ENCODE data around the gene KLK12. TPM values are rescaled to one million over a fixed set of nuclear protein-coding genes. Genes with fewer than 3 reads are reported as not detected.

KLK12 gene
- total RNA-seq, 1 donor from 2014 or later, result not detected

- DNase-seq (ENCODE audit: low spot score), result no peak
These were observed 12.2 kb upstream of the KLK12 start for GRCh38 chr19:51047031-51047335.

DNA sequence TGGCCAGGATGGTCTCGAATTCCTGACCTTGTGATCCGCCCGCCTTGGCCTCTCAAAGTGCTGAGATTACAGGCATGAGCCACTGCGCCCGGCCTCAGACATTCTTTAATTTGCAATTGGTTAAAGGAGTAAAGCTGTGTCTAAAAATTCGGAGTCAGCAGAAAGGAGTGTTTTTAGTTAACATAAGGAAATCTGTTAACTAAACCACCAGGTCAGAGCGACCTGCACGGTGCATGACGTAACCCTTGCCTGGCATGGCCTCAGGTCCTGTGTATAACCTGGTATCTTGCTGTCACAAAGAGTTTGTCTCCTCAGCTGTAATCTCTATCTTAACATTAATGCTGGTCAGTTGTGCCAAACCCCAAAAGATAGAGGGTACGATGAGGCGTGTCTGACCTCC is 9.5 kb upstream of the KLK12 start:
- DNase-seq (ENCODE audit: low spot score), result no peak

DNA sequence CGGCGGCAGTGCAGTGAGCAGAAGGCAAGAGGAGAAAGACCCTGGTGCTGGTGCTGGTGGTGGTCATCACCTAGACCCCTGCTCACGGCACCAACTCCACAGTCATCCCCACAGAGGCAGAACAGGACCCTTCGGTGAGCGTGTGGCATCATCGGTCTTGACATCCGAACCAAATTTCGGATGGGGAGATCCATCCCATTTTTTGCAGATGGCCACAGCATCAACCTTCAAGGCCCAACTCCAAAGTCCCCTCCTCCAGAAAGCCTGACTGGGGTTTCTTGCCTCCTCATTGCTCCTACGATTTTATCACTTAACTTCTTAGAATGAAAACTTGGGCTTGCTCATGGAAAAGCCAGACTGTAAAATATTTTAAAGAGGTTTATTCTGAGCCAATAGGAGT is 8.7 kb upstream of the KLK12 start:
- DNase-seq (ENCODE audit: low spot score), result no peak

DNA sequence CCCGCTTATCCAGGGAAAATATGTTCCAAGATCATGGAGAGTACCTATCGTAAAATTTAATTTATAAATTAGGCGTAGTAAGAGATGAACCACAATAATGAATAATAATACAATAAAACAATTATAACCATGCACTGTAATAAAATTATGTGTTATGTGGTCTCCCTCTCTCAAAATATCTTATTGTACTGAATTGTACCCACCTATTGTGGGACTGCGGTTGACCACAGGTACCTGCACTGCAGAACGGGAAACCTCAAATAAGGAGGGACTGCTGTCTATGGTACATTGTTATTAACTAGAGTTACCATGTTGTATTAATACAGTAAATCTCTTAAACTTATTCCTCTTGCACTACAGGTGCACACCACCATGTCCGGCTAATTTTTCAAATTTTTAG is 5.3 kb upstream of the KLK12 start:
- no peak for DNase-seq (ENCODE audit: low spot score)

DNA sequence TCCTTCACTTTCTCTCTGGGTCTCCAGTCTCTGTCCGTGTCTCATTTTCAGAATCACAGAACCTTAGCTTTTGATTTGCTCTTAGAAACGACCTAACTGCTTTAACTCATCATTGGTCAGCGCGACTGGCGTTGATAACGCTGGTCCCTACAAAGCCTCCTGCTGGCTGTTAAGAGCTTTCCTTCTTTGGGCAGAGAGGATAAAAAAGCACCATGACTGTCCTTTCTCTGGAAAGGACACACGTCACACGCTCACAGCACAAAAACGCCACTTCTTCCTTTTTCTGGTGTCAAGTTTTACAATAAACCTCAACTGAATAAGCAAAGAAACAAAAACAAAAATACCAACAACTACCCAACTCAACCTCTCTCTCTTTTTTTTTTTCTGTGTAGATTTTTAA is 1.7 kb upstream of the KLK12 start:
- no peak for DNase-seq (ENCODE audit: low spot score)

DNA sequence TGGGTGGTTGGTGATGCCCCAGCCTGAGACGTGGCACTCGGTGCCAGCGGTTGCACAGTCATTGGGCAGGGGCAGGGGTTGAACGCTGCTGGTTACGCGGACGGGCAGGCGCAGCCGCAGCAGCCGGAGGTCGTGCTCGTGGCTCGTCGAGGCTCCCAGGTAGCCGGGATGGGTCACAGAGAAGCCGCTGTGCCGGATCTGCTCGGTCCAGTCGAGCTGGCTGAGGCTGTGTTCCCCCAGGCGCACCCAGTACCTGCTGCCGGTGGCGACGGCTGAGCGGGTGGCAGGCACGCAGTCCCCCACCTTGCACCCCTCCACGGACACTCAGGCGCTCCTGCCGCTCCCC is 2.9 kb downstream of the KLK12 start:
- no peak for DNase-seq (ENCODE audit: low spot score)

DNA sequence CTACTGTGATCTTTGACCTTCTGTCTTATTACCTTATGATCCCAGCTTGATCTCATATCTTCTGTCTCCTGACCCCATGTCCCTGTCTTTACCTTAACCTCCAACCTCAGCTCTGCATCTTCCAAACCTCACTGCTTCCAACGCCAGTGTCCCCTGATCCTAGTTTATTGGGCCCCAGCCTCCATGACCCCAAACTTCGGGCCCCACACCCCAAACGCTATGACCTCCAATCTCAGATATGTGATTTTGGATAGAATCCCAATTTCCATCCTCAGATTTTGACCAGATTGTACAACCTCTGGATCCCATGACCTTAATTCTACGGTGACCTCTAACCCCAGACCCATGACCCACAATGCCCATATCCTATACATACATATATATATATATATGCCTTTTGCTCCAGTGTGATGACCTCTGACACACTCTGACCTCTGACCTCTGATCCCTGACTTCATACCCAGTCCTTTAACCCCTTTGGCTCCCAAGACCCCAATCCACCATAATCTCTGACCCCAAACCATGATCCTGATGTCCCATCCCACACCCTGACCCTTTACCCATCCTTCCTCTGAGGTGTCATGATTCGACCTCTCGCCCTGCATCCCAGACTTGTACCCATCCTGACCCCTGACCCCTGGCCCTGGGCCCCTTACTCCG is 3.5 kb downstream of the KLK12 start:
- DNase-seq (ENCODE audit: low spot score), result no peak

GRCh38 chr19:51030631-51031030 is 4.2 kb downstream of the KLK12 start:
- DNase-seq (ENCODE audit: low spot score), result no peak

- DNase-seq (ENCODE audit: low spot score), result no peak
These were observed 5.1 kb downstream of the KLK12 start for GRCh38 chr19:51029718-51030117.

DNA sequence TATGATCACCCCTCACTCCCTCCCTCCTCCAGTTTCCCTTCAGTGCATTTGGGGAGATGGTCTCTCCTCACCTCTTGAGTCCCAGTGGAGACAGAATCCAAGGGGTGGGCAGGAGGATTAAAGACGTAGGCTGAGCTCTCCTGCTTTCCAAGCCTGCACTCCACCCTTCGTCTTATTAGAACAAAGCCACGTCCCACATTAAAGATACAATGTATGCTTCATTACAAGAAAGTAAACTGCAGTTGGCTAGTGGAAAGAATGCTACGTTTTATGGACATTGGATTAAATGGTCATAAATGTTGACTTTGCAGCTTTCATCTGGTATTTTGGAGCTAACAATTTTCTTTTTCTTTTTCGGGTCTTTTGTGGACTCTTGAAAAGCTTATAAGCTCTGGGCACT is 6.9 kb downstream of the KLK12 start:
- no peak for DNase-seq (ENCODE audit: low spot score)

DNA sequence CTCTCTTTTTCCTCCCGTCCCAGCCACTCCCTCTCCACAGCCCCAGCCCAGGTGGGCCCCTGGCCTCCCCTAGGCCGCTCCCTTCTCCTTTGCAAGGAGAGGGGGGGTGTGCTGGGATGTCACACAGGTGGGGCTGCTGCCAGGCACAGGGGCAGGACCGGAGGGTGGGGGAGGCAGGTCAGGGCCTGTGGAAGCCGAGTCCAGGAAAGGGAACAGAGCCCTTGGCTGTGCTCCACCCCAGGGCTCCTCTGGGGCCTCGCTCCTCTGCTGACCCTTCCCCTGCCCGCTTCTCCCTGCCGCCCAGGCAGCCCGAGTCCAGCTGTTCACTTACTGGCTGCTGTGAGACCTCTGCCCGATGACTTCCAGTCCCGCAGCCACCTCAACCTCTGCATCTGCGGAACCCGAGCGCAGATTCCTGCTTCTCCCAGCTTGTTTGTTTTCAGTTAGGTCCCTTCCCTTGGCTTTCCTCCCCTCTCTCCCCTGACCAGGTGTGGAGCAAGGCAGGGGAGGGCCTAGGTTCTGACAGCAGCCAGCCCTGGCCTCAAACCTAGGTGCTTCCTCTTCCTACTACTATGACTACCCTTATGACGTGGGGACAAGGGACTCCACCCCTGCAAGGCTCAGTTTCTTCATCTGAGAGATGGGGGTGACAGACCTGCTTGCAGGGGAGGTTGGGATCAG is 7.5 kb downstream of the KLK12 start:
- DNase-seq (ENCODE audit: low spot score), result no peak

GRCh38 chr19:51026554-51026831 is 8.3 kb downstream of the KLK12 start, which contains the start of gene KLK11:
Gene KLK11 (minus strand): TSS chr19:51026616. CDS start chr19:51025631, 985 bp downstream.
- no peak for DNase-seq (ENCODE audit: low spot score)

DNA sequence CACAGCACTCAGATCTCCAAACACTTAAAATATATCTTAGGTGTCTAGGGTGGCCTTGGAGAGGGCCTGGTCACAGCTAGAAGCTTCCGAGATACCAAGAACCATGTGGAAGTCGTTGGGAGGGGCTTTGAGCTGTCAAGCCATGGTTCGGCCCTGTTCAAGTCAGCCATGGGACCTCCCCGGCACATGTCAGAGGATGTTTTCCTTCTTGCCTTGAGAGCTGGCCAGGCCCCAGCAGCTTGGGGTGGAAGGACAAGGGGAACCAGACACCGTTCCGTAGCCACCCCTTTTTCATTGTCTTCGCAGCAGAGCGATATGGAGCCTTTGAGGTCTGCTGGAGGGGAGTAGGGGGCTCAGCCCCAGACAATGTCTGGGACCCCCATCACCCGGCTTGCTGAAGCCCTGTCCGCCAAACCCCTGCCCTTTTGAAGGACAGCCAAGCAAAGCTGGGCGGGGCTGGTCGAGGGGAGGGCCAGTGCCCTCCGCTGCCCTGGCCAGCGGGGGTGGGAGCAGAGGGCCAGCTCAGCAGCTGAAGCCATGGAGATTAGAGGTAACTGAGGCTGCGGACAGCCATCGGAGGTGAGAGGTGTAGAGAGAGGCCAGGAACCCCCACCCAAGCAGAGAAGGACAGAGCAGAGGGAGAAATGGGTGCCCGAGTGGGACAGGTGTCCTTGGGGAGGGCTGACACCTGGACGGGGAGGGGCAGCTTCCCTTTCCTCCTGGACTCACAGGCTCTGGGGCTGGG is 8.8 kb downstream of the KLK12 start:
- DNase-seq (ENCODE audit: low spot score), result no peak

DNA sequence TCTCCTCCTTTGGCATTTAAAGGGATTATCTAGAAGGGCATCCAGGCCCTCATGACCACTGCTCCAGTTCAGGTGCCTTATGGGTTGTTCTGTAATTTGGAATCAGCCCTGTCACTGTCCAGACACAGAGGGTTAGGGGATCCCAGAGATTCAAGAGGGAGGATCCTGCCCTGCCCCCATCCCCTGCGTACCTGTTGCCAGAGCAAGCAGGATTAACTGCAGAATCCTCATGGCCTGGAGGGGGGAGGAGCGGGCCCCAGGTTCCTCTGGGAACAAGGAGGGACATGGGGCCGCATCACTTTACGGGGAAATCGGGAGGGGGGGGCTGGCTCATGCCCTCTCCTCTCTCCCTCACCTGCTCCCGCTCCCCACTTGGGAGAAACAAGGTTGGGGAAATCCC is 9.4 kb downstream of the KLK12 start:
- no peak for DNase-seq (ENCODE audit: low spot score)

- no peak for DNase-seq (ENCODE audit: low spot score)
These were observed 9.9 kb downstream of the KLK12 start for GRCh38 chr19:51024924-51025323.

GRCh38 chr19:51023946-51024345 is 10.9 kb downstream of the KLK12 start:
- DNase-seq (ENCODE audit: low spot score), result no peak

- DNase-seq (ENCODE audit: low spot score), result no peak
These were observed 12.3 kb downstream of the KLK12 start for GRCh38 chr19:51022526-51022925.

DNA sequence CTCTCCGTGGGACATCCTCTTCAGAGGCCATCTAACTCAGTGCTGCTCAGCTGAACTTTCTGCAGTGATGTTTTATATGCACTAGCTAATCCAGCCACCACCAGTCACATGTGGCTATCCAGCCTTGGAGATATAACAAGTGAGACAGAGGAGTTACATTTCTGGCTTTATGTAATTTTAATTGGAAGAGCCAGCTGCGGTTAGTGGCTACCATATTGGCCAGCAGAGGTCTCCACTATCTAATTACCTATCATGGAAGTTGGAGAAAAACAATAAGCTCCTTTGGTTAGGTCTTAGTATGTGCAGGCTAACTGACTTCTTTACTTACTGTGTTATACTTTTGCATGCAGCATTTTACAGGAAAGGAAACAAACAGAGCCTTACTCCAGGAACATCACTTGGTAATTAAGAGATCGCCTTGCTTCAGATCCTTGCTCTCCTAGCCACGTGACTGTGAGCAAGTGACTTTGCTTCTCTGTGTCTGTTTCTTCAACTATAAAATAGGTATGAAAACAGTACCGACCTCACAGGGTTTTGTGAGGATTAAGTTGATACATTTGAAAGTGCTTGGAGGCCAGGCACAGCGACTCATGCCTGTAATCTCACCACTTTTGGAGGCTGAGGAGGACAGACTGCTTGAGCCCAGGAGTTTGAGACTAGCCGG is 13.7 kb downstream of the KLK12 start:
- DNase-seq (ENCODE audit: low spot score), result no peak

DNA sequence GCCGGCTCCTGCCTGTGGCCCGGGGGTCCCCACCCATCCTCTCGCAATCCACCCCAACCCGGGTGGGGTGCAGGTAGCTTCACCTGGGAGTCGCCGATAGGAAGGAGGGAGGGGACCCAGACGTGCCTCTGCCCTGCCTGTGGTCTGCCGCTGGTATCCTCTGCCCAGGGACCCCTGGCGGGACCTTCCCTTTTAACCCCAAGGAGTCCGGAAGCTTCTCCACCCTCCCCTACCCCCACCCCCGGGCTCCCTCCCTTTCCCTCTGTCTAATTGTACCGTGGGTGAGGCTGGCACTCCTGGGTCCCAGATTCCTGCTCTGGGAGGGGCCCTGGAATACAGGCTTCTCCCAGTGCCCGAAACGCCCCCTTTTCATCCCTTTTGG is 15.3 kb downstream of the KLK12 start, which contains the start of gene KLK10:
TSS of gene KLK10 (minus strand) at position 166 of the 382 bp plus-strand sequence. CDS start 579 bp downstream, outside the sequence.
- DNase-seq (ENCODE audit: low spot score), result no peak

DNA sequence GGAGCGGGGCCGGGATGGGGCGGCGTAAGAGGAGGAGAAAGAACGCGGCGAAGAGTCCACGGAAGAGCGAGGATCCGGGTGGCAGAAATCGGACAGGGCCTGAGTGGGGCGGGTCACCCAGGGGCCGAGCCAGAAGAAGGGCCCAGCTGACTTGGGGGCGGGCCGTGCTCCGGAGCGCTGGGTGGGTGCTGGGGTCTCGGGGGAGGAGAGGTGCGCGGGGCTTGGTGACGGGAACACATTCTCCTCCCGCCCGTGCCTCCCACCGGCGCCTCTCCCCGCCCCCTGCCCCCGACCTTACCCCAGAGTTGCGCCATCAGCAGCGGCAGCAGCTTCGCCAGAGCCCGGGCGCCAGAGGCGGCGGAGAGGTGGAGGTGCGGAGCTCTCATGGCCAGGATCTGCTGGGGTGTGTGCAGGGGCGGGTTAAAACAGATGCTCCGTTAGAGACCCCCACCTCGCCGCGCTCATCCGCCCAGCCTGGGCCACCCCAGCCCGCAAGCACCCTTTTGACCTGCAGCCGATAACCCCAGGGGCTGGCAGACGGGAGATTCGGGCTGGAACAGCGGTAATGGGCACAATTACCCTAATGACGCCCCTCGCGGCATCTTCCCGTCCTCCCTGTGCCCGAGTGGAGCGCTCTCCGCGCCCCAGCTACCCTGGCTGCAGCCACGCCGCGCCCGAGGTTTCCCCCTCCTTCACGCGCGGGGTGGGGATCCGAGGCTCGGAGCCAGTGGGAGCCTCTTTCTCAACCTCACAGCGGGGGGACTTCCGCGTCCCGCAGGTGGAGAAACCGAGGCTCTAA is 15.9 kb downstream of the KLK12 start:
- DNase-seq (ENCODE audit: low spot score), result no peak

DNA sequence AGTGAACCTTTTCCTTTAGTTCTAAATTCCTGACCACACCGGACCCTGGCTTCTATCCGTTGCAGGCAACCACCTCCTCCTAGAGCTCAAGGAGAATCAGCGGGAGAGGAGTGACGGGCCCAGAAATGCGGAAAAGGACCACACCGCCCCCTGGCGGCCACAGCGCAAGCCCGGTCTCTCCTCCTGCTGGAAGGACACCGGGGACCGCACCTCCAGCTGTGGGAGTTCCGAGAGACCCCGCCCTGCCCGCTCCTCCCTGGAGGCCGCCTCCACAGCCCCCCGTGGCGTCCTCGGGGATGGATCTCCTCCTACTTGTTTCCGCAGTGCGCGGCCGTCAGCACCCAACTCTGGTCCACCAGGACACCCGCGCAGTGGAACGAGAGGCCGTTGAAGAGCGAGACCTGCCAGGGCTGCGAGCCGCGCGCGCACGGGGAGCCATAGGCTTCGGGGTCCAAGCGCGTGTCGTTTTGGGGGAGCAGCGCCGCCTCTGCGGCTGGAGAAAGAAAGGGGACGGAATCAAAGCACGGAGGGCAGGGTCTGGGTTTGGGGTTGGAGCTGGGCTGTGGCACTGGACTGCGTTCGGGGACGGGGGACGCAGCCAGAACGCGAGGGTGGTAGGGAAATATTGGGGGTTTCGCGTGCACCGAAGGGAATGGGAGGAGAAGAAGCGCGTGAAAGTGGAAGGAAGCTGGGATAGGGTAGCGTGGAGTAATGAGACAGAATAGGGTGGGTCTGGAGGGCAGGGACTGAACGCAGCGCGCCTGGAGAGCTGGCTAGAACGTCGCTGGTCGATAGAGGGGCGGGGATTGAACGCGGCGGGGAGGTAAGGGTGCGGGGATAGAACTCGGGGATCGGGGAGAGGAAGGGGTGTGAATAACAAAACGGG is 17.8 kb downstream of the KLK12 start:
- DNase-seq (ENCODE audit: low spot score), result peak; percentile 69

Measured in ureter (tissue), 1 donor.